Neutrophil (primary cell): ENCODE results near the gene ZFAND2A.

Experiments
- H3K27ac ChIP-seq: fragments of 200-600 bp; sonication (generic); 2 replicates; pipeline ENCODE4 v1.5.1; 2016; ENCODE audit warnings: mild to moderate bottlenecking, moderate library complexity
- H3K27me3 ChIP-seq: fragments of 200-600 bp; sonication (generic); 2 replicates; pipeline ENCODE4 v1.6.0; 2016; ENCODE audit warnings: mild to moderate bottlenecking
- H3K36me3 ChIP-seq: fragments of 200-600 bp; sonication (generic); 2 replicates; pipeline ENCODE4 v1.5.1; 2017
- H3K4me1 ChIP-seq, 2 experiments: fragments of 200-600 bp in 1 of 2; sonication (generic) in 1 of 2; 1 replicate in 1 of 2; 2 replicates in 1 of 2; pipeline versions ENCODE4 v1.5.1 to v1.6.1; 2013 to 2016; ENCODE audit warnings: low read depth in 1 of 2, low read length in 1 of 2, mild to moderate bottlenecking in 1 of 2, moderate library complexity in 1 of 2; ENCODE audit not compliant: control insufficient read depth in 1 of 2, insufficient read depth in 1 of 2
- H3K4me3 ChIP-seq, 2 experiments: fragments of 200-600 bp in 1 of 2; sonication (generic) in 1 of 2; 1 replicate in 1 of 2; 2 replicates in 1 of 2; pipeline ENCODE4 v1.5.1; 2013 to 2016; ENCODE audit warnings: low read depth in 1 of 2, low read length in 1 of 2, mild to moderate bottlenecking in 1 of 2, moderate library complexity in 1 of 2
- H3K9me3 ChIP-seq: fragments of 200-600 bp; sonication (generic); 2 replicates; pipeline ENCODE4 v1.5.1; 2016
- CTCF ChIP-seq: fragments of 200-600 bp; sonication (generic); IDR thresholded peaks from 2 replicates; pipeline ENCODE4 v1.5.1; 2016; ENCODE audit warnings: antibody characterized with exemption

The ZFAND2A gene

DNA sequence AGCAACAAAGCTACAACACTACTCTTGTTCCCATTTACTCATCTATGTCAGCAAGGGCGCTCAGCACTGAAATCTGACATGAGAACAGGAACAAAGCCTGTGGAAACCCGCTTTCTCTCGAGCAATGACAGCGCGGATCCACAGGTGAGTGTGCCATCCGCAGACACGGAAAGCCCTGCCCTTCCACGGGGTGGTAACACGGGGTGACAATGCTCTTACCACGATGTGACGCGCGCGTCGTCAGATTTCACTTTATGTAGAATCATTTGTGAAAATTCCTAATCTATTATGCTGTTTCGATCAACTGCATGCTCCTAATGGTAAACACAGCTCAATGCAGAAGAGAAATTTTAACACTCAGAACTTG is 34.4 kb downstream of the ZFAND2A start:
- TF ChIP-seq CTCF: no peak
- Histone ChIP-seq H3K4me3 (no peak overlapping the region), H3K27ac (no peak overlapping the region), H3K9me3 (no peaks in the 10 kb centered on the region), H3K27me3 (no peaks in the 10 kb centered on the region), H3K36me3 (no peaks in the 10 kb centered on the region), H3K4me1 (no peaks in the 10 kb centered on the region)

- no peaks in the 10 kb centered on the region for H3K27me3 ChIP-seq
- no peak for TF ChIP-seq CTCF
- no peak overlapping the region for H3K27ac ChIP-seq
- no peaks in the 10 kb centered on the region for H3K4me1 ChIP-seq
- H3K36me3 ChIP-seq: no peaks in the 10 kb centered on the region
- H3K4me3 ChIP-seq: no peak overlapping the region
- H3K9me3 ChIP-seq: no peaks in the 10 kb centered on the region
These were observed 35.0 kb downstream of the ZFAND2A start for GRCh38 chr7:1124816-1125602.

GRCh38 chr7:1124164-1124563 is 35.8 kb downstream of the ZFAND2A start:
- Histone ChIP-seq H3K27ac (no peak overlapping the region), H3K9me3 (no peaks in the 10 kb centered on the region), H3K27me3 (no peaks in the 10 kb centered on the region), H3K4me3 (no peak overlapping the region), H3K4me1 (no peaks in the 10 kb centered on the region), H3K36me3 (no peaks in the 10 kb centered on the region)
- TF ChIP-seq CTCF: no peak

DNA sequence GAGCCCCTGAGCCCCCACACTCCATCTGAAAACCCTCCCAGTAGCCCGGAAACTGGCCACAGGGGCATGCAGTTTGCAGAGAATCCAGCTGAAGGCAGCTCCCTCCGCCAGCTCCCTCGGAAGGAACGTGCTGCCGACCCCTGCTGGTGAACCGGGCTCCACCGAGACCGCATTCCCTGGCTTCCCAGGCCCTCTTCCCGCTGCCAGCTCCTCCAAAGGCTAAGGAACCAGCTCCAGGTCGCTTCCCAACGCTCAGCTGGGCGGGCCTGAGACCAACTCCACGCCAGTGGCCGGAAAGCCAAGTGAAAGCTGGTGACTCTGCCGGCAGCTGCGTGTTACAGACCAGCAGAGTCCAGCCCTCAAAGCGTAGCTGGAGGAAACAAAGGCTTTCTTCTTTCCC is 36.3 kb downstream of the ZFAND2A start:
- no peaks in the 10 kb centered on the region for H3K36me3 ChIP-seq
- H3K27ac ChIP-seq: no peak overlapping the region
- H3K9me3 ChIP-seq: no peaks in the 10 kb centered on the region
- H3K27me3 ChIP-seq: no peaks in the 10 kb centered on the region
- H3K4me1 ChIP-seq: no peaks in the 10 kb centered on the region
- no peak overlapping the region for H3K4me3 ChIP-seq
- TF ChIP-seq CTCF: no peak

DNA sequence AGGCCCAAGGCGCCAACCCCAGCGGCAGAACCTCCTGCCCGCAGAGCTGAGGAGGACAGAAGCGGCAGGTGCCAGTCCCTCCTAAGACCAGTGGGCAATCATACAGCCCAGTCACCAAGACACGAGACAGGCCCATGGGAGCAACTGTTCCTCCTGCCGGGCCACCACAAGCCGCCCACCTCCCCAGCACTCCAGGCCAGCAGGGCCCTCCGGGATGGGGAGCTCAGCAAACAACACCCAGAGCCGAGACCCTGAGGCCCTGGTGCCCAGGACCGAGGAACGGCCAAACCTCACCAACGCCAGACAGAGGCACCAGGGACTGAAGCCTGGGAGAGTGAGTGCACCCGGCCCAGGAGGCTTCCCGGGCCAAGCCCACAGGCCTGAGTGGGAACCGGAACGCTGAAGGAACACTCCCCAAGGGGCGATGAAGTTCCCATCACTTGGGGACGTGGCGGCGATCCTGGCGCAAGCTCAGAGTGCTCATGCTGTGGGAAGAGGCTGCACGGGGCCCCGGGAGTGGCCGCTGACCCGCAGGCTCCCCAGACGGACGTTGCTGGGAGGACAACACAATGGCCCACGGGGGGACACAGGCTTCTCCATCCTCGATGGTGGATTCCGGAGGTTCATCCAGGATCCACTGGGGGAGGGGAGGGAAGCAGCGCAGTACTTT is 37.0 kb downstream of the ZFAND2A start:
- TF ChIP-seq CTCF: no peak
- Histone ChIP-seq H3K27ac (no peak overlapping the region), H3K4me3 (no peak overlapping the region)

More for the DNA sequence above, 37.0 kb downstream of the ZFAND2A start:
- Histone ChIP-seq H3K9me3 (no peaks in the 10 kb centered on the region), H3K4me1 (no peaks in the 10 kb centered on the region), H3K36me3 (no peaks in the 10 kb centered on the region), H3K27me3 (no peaks in the 10 kb centered on the region)
